Umbilical cord (tissue), 2 donors: Measurements from ENCODE around the gene ITPR2. TPM values are rescaled to one million over a fixed set of nuclear protein-coding genes. Genes with fewer than 3 reads are reported as not detected.

Experiments
- DNase-seq: peaks from one replicate; pipeline ENCODE4 v3.0.0-alpha.2; 2015; ENCODE audit warnings: low spot score
- total RNA-seq: library from RNA; depleted of rRNA; stranded (reverse); fragments of >200 nt; gene quantifications from one replicate; pipeline ENCODE4 v1.2.3, GENCODE V29; 2014; ENCODE audit warnings: low replicate concordance; ENCODE audit not compliant: insufficient read depth

Gene ITPR2
- total RNA-seq, 1 donor from 2014 or later: 175 TPM

GRCh38 chr12:26705851-26706250 lies 127.1 kb downstream of the ITPR2 start:
- no peak for DNase-seq

GRCh38 chr12:26704684-26705460 lies 128.1 kb downstream of the ITPR2 start:
- DNase-seq: peak; percentile 68

GRCh38 chr12:26704214-26704613 lies 128.8 kb downstream of the ITPR2 start:
- no peak for DNase-seq

GRCh38 chr12:26702741-26703140 lies 130.3 kb downstream of the ITPR2 start:
- DNase-seq: no peak

- DNase-seq: peak; percentile 49
Measured at GRCh38 chr12:26701604-26702215, 131.3 kb downstream of the ITPR2 start.

- DNase-seq: no peak
Measured at GRCh38 chr12:26700430-26700829, 132.6 kb downstream of the ITPR2 start.

- no peak for DNase-seq
Measured at GRCh38 chr12:26699237-26699636, 133.8 kb downstream of the ITPR2 start.

- no peak for DNase-seq
Measured at GRCh38 chr12:26698186-26698585, 134.8 kb downstream of the ITPR2 start.

GRCh38 chr12:26697217-26697616 lies 135.8 kb downstream of the ITPR2 start:
- no peak for DNase-seq

- DNase-seq: no peak
Measured at GRCh38 chr12:26696613-26697092, 136.3 kb downstream of the ITPR2 start.

- no peak for DNase-seq
Measured at GRCh38 chr12:26696048-26696612, 136.9 kb downstream of the ITPR2 start.

GRCh38 chr12:26694402-26694801 lies 138.6 kb downstream of the ITPR2 start:
- DNase-seq: no peak

GRCh38 chr12:26692407-26692806 lies 140.6 kb downstream of the ITPR2 start:
- no peak for DNase-seq

- peak; percentile 84 for DNase-seq
Measured at GRCh38 chr12:26691234-26691970, 141.6 kb downstream of the ITPR2 start.

GRCh38 chr12:26690601-26691000 lies 142.4 kb downstream of the ITPR2 start:
- DNase-seq: no peak

- DNase-seq: no peak
Measured at GRCh38 chr12:26689281-26689841, 143.6 kb downstream of the ITPR2 start.

GRCh38 chr12:26688344-26688904 lies 144.6 kb downstream of the ITPR2 start:
- DNase-seq: no peak

GRCh38 chr12:26686408-26686807 lies 146.6 kb downstream of the ITPR2 start:
- no peak for DNase-seq

GRCh38 chr12:26684101-26684500 lies 148.9 kb downstream of the ITPR2 start:
- DNase-seq: no peak

- no peak for DNase-seq
Measured at GRCh38 chr12:26683443-26683842, 149.6 kb downstream of the ITPR2 start.

- DNase-seq: no peak
Measured at GRCh38 chr12:26680727-26681455, 152.1 kb downstream of the ITPR2 start.
